OCI-M2 (cell line): ENCODE results near the gene FMN2.

Source experiments
- DNase-seq: peaks from one replicate; lab custom pipeline; 2025; ENCODE audit not compliant: unreplicated experiment; lab: John Stamatoyannopoulos, UW

The FMN2 gene

GRCh38 chr1:240192851-240193250 lies 101.2 kb downstream of the FMN2 start:
- no peak for DNase-seq

- no peak for DNase-seq
Observed at GRCh38 chr1:240193679-240194078, 102.0 kb downstream of the FMN2 start.

GRCh38 chr1:240194120-240194519 lies 102.4 kb downstream of the FMN2 start:
- DNase-seq, result no peak

DNA sequence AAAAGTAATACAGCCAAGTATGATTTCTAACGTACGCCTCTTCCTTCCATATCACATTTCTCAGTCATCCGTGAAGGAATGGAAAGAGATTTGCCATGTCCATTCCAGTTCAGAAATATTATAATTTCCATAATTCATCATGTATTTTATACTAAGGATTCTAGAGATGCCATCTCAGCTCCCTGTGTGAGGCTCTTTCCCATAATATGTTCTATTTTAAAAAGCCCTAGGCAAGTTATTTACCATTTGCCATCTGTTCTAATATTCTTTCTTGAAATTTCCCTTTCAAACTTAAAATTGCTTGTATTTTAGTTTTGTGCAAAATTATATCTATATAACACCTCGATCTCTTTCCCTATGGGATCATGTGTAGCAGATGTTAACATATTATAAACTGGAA lies 106.7 kb downstream of the FMN2 start:
- no peak for DNase-seq

DNA sequence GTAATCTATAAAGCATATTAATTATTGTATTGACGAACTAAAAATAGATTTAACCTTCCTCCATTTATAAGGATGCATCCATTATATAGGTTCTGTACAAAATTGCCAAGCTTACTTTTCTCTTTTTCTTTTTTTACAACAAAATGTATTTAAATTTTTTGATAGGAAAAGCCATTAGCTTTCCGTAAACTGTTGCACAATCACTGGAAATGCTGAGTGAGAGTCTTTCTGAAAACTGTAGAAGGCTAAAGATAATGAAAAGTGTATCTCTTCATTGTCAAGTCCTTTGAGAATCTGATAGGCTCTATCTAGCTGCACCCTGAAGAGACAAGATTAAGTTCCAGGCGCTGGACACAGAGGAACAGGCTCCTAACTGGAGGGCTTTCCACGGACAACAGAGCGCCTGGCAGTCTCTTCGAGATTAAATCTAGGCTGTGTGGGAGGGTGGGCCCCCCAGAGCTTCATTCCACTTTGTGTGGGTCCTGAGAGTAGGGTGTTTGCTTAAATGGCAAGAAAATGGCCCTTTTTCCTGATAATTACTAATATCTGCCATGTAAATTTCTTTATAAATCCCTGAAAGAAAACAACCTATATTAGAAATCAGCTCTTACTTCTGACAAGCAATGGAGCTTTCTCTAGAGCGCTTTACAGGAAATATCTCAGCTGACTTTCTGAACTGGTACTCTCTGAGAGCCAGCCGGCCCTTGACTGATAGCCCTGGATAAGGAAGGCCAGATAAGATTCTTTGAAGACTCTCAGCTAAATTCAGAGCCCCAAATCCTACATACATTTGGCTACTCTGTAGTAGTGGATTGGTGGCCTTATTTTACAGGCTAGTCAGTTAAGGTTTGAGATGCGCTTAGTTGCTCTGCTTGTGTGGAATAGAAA lies 108.3 kb downstream of the FMN2 start:
- no peak for DNase-seq

DNA sequence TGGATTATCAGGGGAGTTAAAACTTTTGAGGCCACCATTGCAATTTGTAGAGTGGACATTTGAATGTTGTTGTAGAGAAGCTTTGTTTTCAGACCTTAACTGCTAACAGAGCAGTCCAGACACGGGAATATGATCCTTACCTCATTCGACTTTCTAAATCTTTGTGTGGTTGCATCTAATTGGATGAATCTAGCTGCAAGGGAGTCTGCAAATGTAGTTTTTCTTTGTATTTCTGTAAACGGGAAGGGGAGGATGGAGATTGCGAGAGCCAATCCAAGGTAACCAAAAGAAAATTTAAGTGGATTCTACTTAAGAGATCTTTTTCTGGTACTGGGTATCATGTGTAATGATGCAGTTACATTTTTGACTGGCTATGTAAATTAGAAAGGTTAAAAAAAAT lies 110.2 kb downstream of the FMN2 start:
- no peak for DNase-seq

DNA sequence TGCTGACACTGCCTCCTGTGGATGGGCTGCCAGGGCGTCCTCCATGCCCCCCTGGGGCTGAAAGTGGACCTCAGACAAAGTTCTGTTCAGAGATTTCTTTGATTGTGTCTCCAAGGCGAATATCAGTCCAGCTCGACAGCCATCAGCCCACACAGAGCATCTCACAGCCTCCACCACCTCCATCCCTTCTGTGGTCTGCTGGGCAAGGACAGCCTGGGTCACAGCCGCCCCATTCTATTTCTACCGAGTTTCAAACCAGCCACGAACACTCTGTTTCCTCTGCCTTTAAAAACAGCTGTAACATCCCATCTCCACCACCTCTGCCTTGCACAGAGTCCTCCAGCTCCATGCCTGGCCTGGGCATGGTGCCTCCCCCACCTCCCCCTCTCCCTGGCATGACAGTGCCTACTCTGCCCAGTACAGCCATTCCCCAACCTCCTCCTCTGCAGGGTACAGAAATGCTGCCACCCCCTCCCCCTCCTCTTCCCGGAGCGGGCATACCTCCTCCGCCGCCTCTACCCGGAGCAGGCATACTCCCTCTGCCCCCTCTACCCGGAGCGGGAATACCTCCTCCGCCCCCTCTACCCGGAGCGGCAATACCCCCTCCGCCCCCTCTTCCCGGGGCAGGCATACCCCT lies 115.5 kb downstream of the FMN2 start:
- DNase-seq, result no peak

- DNase-seq, result no peak
Observed at GRCh38 chr1:240210026-240210425, 118.3 kb downstream of the FMN2 start.

DNA sequence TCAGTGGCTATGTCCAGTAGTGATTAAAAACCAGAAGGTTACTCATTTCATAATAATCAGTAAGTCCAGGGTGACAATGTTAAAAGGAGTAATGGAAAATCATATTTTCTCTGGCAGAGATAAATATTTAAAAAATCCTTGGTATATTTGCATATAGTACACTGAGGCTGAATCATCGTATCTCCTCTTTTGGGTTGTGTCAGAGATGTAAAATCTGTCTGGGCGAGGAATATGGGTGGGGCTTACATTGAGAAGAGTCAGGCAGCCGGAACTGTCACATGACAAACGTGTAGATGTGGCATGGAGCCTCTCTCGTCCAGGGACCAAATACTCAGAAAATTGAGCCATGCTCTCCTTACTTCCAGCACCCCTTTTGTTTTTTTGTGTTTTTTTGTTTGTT lies 120.9 kb downstream of the FMN2 start:
- DNase-seq, result no peak

DNA sequence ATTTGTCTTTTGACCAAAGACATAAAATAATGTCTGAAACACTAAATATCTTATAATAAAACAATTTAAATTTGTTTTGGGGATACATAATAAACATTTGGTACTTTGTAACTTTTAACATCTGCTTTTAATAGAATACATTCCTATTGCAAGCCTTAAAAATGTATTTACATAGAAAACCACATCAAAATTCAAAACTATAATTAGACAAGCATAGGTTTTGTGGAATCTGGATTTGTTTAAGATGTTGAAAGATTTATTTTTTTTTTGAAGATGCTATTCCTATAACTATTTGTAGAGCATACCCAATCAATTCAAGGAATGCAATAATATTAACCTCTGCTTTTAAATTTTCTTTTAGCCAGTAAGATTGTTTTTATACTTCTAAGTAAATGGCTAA lies 125.7 kb downstream of the FMN2 start:
- DNase-seq, result no peak

- no peak for DNase-seq
Observed at GRCh38 chr1:240219104-240219503, 127.4 kb downstream of the FMN2 start.

GRCh38 chr1:240226102-240226501 lies 134.4 kb downstream of the FMN2 start:
- no peak for DNase-seq

DNA sequence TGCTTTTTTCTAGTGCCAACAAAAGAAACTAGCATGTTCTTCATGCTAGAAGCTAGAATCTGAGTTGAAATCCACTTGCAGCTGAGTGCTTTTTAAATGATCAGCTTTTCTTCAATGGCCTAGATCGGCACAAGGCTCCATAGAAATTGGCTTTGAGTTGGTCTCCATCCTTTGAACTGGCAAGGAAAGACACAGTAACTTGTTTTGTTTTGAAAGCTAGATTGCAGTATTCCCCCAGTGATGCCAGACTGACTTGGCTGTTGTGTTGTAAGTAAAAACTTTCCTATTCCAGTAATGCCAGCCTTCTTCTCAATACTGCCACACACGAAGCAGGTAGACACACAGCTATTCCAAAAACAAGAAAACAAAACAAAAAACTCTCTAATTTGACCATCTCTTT lies 139.1 kb downstream of the FMN2 start:
- DNase-seq, result no peak

- no peak for DNase-seq
Observed at GRCh38 chr1:240232530-240232929, 140.8 kb downstream of the FMN2 start.

- no peak for DNase-seq
Observed at GRCh38 chr1:240234485-240235210, 143.0 kb downstream of the FMN2 start.

- no peak for DNase-seq
Observed at GRCh38 chr1:240235521-240236288, 144.0 kb downstream of the FMN2 start.

- no peak for DNase-seq
Observed at GRCh38 chr1:240237305-240237721, 145.6 kb downstream of the FMN2 start.

DNA sequence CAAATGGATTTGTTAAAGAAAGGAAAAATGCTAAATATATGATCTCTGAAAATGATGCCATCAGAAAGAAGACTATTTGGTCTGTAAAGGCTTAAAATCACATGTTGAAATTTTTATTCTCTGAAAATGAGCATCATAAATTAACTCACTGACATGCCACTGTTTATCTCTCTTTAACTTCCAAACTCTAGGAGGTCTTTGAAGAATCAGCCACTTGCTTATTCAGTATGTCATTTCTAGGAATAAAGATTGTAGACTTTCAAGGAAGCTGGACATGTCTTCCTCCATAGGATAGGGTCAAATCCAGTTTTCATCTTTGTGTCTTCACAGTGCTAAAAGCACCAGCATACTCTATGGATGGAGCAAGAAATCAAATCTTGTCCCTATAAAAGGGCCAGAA lies 147.6 kb downstream of the FMN2 start:
- DNase-seq, result no peak

- DNase-seq, result no peak
Observed at GRCh38 chr1:240241278-240241677, 149.6 kb downstream of the FMN2 start.

- no peak for DNase-seq
Observed at GRCh38 chr1:240242601-240243144, 151.0 kb downstream of the FMN2 start.
